ENCODE measurements around the gene TIAM1.

- no peak for TF ChIP-seq CTCF (IDR thresholded peaks at IDR 0.05; ENCODE audit: low read depth, low read length)
- no peak for TF ChIP-seq POLR2A (IDR thresholded peaks at IDR 0.05; ENCODE audit: extremely low read depth, insufficient read length)
- no peak for TF ChIP-seq MAX (IDR thresholded peaks at IDR 0.05; ENCODE audit: low read depth, low read length)
These were observed 50.1 kb downstream of the TIAM1 start for GRCh38 chr21:31293986-31294385.
